Keratinocyte (primary cell): ENCODE data around the gene NRARP. TPM values are rescaled to one million over a fixed set of nuclear protein-coding genes. Genes with fewer than 3 reads are reported as not detected.

Source experiments
- DNase-seq: peaks from one replicate; pipeline ENCODE4 v3.0.0-alpha.2; 2011; ENCODE audit warnings: low read depth, missing footprints, low spot score
- FAIRE-seq: peaks from 2 replicates; lab custom pipeline; 2011; peaks lifted over from hg19 to GRCh38; lab: Jason Lieb, UNC
- H2AFZ ChIP-seq: 2 replicates; pipeline ENCODE4 v1.6.0; 2012; ENCODE audit warnings: low read length, control low read depth, inconsistent platforms; ENCODE audit not compliant: control insufficient read depth
- H3K27ac ChIP-seq: 2 replicates; pipeline ENCODE4 v1.5.1; 2011; ENCODE audit warnings: low read length; ENCODE audit not compliant: control insufficient read depth, insufficient read depth
- H3K27me3 ChIP-seq: 3 replicates; pipeline ENCODE4 v1.6.0; 2011; ENCODE audit warnings: low read length; ENCODE audit not compliant: control insufficient read depth, insufficient read depth; ENCODE audit errors: extremely low read depth
- H3K36me3 ChIP-seq, 2 experiments: 2 replicates in 1 of 2; 3 replicates in 1 of 2; pipeline ENCODE4 v1.5.1; 2011; ENCODE audit warnings: low read length in 2 of 2, mild to moderate bottlenecking in 1 of 2; ENCODE audit not compliant: control insufficient read depth in 2 of 2, insufficient read depth in 2 of 2; ENCODE audit errors: extremely low read depth in 1 of 2
- H3K4me1 ChIP-seq: 3 replicates; pipeline ENCODE4 v1.5.1; 2011; ENCODE audit warnings: low read length; ENCODE audit not compliant: control insufficient read depth, insufficient read depth; ENCODE audit errors: extremely low read depth
- H3K4me2 ChIP-seq: 3 replicates; pipeline ENCODE4 v1.6.0; 2011; ENCODE audit warnings: low read depth, low read length; ENCODE audit not compliant: control insufficient read depth, insufficient read depth; ENCODE audit errors: extremely low read depth
- H3K4me3 ChIP-seq, 3 experiments: fragments of 200-600 bp in 1 of 3; sonication (generic) in 1 of 3; 2 replicates in 2 of 3; 3 replicates in 1 of 3; pipeline ENCODE4 v1.5.1; 2011 to 2016; ENCODE audit warnings: low read length in 3 of 3, mild to moderate bottlenecking in 3 of 3, control low read depth in 2 of 3, inconsistent platforms in 1 of 3, low read depth in 1 of 3, mixed read lengths in 1 of 3, mixed run types in 1 of 3, moderate library complexity in 1 of 3; ENCODE audit not compliant: control insufficient read depth in 2 of 3, insufficient read depth in 2 of 3; ENCODE audit errors: extremely low read depth in 1 of 3
- H3K79me2 ChIP-seq: 2 replicates; pipeline ENCODE4 v1.6.0; 2012; ENCODE audit warnings: low read length; ENCODE audit not compliant: control insufficient read depth, insufficient read depth
- H3K9ac ChIP-seq: 3 replicates; pipeline ENCODE4 v1.6.0; 2011; ENCODE audit warnings: low read length; ENCODE audit not compliant: control insufficient read depth, insufficient read depth; ENCODE audit errors: extremely low read depth
- H3K9me1 ChIP-seq: 3 replicates; pipeline ENCODE4 v1.6.0; 2011; ENCODE audit warnings: low read length; ENCODE audit not compliant: control insufficient read depth, insufficient read depth; ENCODE audit errors: extremely low read depth
- H3K9me3 ChIP-seq: 2 replicates; pipeline ENCODE4 v1.5.1; 2012; ENCODE audit warnings: low read depth, low read length; ENCODE audit not compliant: control insufficient read depth
- H4K20me1 ChIP-seq: 3 replicates; pipeline ENCODE4 v1.6.0; 2011; ENCODE audit warnings: low read length; ENCODE audit not compliant: control insufficient read depth, insufficient read depth; ENCODE audit errors: extremely low read depth
- EZH2 ChIP-seq: IDR thresholded peaks from one replicate; pipeline ENCODE4 v1.6.1; 2012; ENCODE audit warnings: inconsistent platforms, mild to moderate bottlenecking, low read length, moderate library complexity
- dilution Hi-C: fragments of 300-500 bp; cut with MboI; formaldehyde crosslinking; loops from one replicate; pipeline ENCODE4 v1.7.0; 2020; ENCODE audit warnings: low sequenced_read_pairs; ENCODE audit not compliant: extremely low pct_ligation_motif_present
- polyA plus RNA-seq, 5 experiments: library from polyadenylated mRNA; depleted of rRNA in 3 of 5; stranded (reverse) in 3 of 5; stranded (forward) in 1 of 5; unstranded in 1 of 5; fragments of >200 nt; gene quantifications; 1 replicate in 1 of 5; 2 replicates in 3 of 5; 3 replicates in 1 of 5; pipeline versions ENCODE4 v1.2.1 to v1.2.3, GENCODE V29; 2011 to 2012; ENCODE audit warnings: missing spikeins in 2 of 5, low read depth in 1 of 5, low replicate concordance in 1 of 5
- TF ChIP-seq, protein P1 (sequence below), 3 experiments: IDR thresholded peaks in 1 of 3; conservative IDR thresholded peaks in 1 of 3; optimal IDR thresholded peaks in 1 of 3; 2 replicates in 2 of 3; 3 replicates in 1 of 3; pipeline versions ENCODE3 to v1.5.1; 2011; ENCODE audit warnings: low read length in 3 of 3, mild to moderate bottlenecking in 3 of 3, moderate library complexity in 2 of 3, control low read depth in 1 of 3, inconsistent platforms in 1 of 3; ENCODE audit not compliant: insufficient read depth in 2 of 3; ENCODE audit errors: extremely low read depth in 1 of 3

Gene NRARP
- polyA plus RNA-seq, 1 donor (not counting 4 experiments of a cell fraction or from before 2014, with no cell fraction given) = 2.4 TPM

DNA sequence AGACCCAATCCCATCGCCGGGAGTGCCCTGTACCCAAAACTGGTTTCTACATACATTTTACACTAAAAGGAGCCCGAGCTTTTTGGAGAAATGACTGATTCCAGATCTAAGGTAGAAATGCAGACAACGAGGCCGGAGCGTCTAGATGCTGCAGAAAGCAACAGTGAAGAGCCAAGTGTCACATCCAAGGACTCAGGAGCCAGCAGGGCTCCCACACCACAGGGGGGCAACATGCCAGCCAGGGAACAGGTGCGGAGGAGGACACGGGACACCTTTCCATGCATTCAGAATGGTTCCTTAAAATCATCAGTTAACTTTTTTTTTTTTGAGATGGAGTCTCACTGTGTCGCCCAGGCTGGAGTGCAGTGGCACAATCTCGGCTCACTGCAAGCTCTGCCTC, 23.1 kb upstream of the NRARP start:
- DNase-seq (no peak), FAIRE-seq (no peak)
- no peak overlapping the region for H3K4me3 ChIP-seq
- TF ChIP-seq, protein P1, sequence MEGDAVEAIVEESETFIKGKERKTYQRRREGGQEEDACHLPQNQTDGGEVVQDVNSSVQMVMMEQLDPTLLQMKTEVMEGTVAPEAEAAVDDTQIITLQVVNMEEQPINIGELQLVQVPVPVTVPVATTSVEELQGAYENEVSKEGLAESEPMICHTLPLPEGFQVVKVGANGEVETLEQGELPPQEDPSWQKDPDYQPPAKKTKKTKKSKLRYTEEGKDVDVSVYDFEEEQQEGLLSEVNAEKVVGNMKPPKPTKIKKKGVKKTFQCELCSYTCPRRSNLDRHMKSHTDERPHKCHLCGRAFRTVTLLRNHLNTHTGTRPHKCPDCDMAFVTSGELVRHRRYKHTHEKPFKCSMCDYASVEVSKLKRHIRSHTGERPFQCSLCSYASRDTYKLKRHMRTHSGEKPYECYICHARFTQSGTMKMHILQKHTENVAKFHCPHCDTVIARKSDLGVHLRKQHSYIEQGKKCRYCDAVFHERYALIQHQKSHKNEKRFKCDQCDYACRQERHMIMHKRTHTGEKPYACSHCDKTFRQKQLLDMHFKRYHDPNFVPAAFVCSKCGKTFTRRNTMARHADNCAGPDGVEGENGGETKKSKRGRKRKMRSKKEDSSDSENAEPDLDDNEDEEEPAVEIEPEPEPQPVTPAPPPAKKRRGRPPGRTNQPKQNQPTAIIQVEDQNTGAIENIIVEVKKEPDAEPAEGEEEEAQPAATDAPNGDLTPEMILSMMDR (optimal IDR thresholded peaks at IDR 0.05 in 1 of 3, IDR thresholded peaks at IDR 0.05 in 1 of 3, conservative IDR thresholded peaks at IDR 0.05 in 1 of 3; ENCODE audit: extremely low read depth in 1 of 3, insufficient read depth in 2 of 3, low read length in 3 of 3) = no peak
- no peak for TF ChIP-seq EZH2
- H3K27me3 ChIP-seq = no peaks in the 10 kb centered on the region
- no peaks in the 10 kb centered on the region for H3K9me1 ChIP-seq
- no peak overlapping the region for H3K9ac ChIP-seq
- no peaks in the 10 kb centered on the region for H3K4me1 ChIP-seq
- H3K4me2 ChIP-seq = no peak overlapping the region
- no peaks in the 10 kb centered on the region for H3K9me3 ChIP-seq
- no peaks in the 10 kb centered on the region for H3K79me2 ChIP-seq
- H2AFZ ChIP-seq = no peak overlapping the region
- dilution Hi-C loops = no loop called here
- no peaks in the 10 kb centered on the region for H4K20me1 ChIP-seq
- no peaks in the 10 kb centered on the region for H3K36me3 ChIP-seq
- H3K27ac ChIP-seq = no peak overlapping the region

DNA sequence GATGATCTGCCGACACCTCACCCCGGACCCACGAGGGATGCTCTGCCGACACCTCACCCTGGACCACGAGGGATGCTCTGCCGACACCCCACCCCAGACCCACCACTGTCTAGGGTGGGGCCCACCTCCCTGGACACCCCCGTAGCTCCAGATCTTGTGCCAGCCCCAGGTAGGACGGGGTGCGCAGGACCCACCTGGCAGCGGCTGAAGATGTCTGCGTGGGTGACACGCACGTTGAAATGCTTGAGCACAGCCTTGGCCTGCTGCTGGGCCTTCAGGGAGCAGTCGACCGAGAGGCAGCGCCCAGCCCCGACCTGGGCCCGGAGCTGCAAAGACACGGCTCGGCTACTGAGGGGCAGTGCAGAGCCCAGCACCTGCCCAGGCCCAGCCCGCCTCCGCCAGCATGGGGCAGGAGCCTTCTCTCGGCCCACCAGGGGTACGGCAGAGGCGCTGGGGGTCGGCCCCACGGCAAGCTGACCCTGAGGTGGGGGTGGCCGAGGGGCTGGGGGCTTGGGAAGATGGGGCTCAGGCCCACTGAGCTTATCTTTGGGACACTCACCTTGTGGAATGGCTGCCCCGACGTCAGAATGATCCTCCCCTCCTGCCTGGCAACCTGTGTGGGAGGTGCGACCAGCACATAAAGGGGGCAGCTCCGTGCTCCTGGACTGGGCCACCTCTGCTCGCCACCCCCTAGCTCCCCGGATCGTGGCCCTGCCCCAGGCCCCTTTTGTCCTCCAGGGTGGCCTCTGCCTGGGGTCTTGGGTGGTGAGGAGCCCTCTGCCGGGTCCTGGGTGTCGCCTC, 21.7 kb upstream of the NRARP start:
- H3K9me3 ChIP-seq = no peaks in the 10 kb centered on the region
- H3K79me2 ChIP-seq = no peaks in the 10 kb centered on the region
- H3K36me3 ChIP-seq = no peaks in the 10 kb centered on the region
- dilution Hi-C loops = no loop called here
- DNase-seq (no peak), FAIRE-seq (no peak)
- H4K20me1 ChIP-seq = no peaks in the 10 kb centered on the region
- H3K4me2 ChIP-seq = no peak overlapping the region
- H3K27me3 ChIP-seq = no peaks in the 10 kb centered on the region
- H3K9ac ChIP-seq = no peak overlapping the region
- H3K27ac ChIP-seq = no peak overlapping the region
- H3K9me1 ChIP-seq = no peaks in the 10 kb centered on the region
- no peak overlapping the region for H2AFZ ChIP-seq
- no peaks in the 10 kb centered on the region for H3K4me1 ChIP-seq
- TF ChIP-seq, protein P1 (optimal IDR thresholded peaks at IDR 0.05 in 1 of 3, IDR thresholded peaks at IDR 0.05 in 1 of 3, conservative IDR thresholded peaks at IDR 0.05 in 1 of 3; ENCODE audit: extremely low read depth in 1 of 3, insufficient read depth in 2 of 3, low read length in 3 of 3) = no peak
- no peak for TF ChIP-seq EZH2
- H3K4me3 ChIP-seq = no peak overlapping the region
